HG03565 (cell line): ENCODE results near the gene FARP1.
"Not testable (repeated sequence)": the region's sequence is repeated elsewhere in the genome, so short reads cannot be mapped to it uniquely, and the experiment has no call there.

ENCODE experiments used
- ATAC-seq: cut with Tn5 transposase; IDR thresholded peaks from one replicate; pipeline ENCODE4 v1.9.1; 2021; ENCODE audit warnings: mild to moderate bottlenecking, moderate library complexity; ENCODE audit not compliant: unreplicated experiment

FARP1 gene

DNA sequence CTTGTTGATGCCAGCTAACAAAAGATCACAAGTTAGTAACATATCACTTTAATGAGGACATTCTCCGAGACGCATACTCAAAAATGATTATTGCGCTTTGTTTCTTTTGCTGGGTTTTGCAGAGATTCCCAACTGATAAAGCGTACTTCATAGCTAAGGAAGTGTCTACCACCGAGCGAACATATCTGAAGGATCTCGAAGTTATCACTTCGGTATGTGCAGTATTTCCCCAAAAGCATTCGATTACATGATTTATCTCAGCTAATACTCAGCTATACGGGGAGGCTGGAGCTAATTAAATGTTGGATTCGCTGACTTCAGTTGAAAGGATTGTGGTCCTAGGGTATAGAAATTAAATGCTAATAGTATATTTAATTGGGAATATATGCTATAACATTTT is 267.7 kb downstream of the FARP1 start:
- no peak for ATAC-seq

DNA sequence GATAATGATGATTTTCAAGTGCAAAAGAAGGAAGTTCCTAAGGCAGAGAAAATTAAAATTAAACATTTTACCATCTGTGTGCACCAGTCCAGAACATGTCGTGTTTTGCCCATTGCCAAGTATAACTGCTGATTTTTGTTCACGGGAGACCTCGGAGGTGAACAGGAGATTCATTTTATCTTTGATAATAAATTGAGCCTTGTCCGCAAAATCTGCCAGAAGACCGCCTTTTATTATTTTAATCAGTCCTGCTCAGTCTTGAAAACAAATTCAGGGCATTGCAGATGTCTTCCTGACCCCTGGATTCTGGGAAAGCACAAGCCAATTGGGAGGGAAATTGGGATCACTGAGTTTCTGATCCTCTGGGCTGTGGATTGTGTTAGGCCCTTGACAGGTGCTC is 268.1 kb downstream of the FARP1 start:
- ATAC-seq, result no peak

DNA sequence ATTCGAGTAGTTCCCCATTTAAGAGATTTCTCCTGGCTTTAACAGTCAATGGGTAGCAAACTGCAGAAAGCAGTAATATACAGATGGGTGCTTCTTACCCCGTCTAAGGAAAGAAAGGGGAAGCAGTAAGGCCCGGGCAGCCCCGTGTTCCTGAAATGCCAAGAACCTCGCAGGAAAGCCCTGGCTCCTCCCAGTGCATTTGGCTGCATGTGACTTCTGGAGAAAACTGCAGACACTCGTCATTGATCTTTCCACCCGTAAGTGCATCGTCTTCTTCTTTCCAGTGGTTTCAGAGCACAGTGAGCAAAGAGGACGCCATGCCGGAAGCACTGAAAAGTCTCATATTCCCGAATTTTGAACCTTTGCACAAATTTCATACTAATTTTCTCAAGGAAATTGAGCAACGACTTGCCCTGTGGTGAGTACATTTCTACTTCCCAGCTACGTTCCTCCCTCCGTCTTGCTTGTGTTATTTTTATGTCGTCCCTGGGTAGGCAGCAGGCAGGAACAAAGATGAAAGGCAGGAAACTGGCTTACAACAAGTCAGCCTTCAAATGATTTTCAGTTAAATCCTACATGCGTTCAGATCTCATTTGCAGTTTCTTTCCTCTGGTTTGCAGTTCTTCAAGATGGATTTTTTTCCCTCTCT is 268.8 kb downstream of the FARP1 start:
- no peak for ATAC-seq

DNA sequence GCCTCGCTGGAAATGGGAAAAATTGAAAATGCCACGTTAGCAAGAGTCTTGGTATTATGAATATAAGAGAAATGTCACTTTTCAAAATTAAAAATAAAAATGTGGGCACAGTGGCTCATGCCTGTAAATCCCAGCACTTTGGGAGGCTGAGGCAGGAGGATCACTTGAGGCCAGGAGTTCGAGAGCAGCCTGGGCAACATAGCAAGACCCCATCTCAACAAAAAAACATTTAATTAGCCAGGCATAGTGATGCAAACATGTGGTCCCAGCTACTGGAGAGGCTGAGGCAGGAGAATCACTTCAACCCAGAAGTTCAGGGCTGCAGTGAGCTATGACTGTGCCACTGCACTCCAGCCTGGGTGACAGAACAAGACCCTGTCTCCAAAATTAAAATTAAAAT is 270.4 kb downstream of the FARP1 start:
- ATAC-seq, result not testable (repeated sequence)

GRCh38 chr13:98413796-98414195 is 270.9 kb downstream of the FARP1 start:
- ATAC-seq, result no peak

- ATAC-seq, result no peak
These were observed 272.6 kb downstream of the FARP1 start for GRCh38 chr13:98415326-98416070.

DNA sequence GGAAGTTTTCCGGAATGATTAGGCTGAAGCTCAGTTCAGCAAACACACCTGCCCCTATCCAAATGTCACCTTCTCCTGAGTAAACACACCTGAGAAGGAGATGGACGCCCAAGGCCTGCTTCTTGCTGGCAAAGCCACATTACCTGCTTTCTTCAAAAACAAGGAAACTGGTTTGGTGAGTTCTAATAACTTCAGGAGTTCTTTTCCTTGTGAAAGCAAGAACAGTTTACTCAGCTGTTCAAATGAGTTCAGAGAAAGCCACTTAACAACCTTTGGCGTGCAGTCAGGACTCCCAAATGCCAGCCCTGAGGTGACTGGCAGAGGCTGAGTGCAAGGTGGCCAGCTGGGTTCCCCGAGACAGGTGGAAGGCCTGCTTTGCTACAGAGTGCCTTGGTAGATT is 273.5 kb downstream of the FARP1 start:
- ATAC-seq, result no peak

- ATAC-seq, result no peak
These were observed 277.1 kb downstream of the FARP1 start for GRCh38 chr13:98419786-98420553.

GRCh38 chr13:98420554-98421175 is 277.8 kb downstream of the FARP1 start:
- ATAC-seq, result no peak

GRCh38 chr13:98422046-98422445 is 279.2 kb downstream of the FARP1 start:
- ATAC-seq, result no peak

DNA sequence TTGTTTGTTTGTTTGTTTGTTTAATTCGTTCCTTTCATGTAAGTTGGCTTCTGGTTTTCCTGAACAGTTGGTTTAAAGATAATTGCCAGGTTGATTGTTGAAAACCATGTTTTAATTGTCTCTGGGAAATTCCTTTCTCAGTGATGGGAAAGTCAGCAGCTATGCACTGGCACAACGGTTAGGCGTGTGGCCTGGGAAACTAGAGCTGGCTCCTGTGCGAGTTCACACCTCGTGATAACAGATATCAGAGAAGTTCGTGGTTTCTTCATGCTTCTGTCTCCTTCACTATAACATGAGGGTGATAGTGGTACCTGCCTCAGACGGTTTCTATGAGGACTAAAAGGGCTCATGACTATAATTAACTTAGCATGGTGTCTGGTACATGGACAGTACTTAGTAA is 280.5 kb downstream of the FARP1 start:
- no peak for ATAC-seq

DNA sequence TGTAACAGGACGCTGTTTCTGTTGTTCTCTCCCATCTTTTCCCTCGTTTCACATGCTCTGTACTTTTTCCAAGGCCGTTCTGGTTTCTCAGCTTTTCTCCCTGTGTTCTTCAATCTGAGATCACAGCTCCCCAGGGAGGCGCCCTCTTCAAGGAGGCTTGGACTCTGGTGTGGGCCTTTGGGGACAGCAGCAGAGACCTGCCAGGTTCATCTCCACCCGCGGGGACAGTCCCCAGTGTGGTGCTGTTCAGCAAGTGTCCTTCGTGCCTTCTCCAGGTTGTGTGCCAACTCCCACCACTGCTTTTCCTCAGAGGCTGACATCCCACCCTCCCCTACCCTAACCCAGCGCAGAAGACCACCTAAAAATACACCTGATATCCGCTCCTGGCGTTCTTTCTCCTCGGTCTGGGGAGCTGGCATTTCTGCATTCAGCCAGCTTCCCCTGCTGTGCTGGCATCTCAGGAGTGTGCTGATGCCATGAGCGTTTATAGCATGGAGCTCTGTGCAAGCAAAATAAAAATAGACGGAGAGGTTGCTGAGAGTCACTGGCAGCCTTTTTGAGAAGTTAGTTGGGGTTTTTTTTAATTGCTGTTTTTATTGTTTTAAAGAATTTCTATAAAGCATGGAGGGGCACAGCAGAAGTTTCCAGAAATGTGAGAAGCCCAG is 284.6 kb downstream of the FARP1 start:
- no peak for ATAC-seq

GRCh38 chr13:98428256-98428966 is 285.5 kb downstream of the FARP1 start:
- no peak for ATAC-seq

GRCh38 chr13:98429081-98429480 is 286.2 kb downstream of the FARP1 start:
- no peak for ATAC-seq

DNA sequence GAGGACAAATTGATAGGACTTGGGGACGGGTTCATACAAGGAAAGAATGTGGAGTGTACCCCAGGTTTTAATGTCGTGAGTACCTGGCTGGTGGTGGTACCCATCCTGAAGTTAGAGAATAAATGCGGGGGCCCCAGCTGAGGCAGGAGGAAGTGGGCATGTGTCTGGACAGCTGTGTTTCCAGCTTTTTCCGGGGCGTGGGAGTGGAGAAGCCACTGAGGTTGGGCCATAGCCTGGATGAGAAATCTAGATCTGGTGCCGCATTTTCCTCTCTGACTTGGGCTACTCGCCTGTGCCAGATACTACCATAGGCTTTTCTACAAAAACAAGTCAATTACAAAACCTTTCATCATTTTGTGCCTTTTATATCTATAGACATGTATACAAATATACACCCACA is 286.6 kb downstream of the FARP1 start:
- no peak for ATAC-seq

DNA sequence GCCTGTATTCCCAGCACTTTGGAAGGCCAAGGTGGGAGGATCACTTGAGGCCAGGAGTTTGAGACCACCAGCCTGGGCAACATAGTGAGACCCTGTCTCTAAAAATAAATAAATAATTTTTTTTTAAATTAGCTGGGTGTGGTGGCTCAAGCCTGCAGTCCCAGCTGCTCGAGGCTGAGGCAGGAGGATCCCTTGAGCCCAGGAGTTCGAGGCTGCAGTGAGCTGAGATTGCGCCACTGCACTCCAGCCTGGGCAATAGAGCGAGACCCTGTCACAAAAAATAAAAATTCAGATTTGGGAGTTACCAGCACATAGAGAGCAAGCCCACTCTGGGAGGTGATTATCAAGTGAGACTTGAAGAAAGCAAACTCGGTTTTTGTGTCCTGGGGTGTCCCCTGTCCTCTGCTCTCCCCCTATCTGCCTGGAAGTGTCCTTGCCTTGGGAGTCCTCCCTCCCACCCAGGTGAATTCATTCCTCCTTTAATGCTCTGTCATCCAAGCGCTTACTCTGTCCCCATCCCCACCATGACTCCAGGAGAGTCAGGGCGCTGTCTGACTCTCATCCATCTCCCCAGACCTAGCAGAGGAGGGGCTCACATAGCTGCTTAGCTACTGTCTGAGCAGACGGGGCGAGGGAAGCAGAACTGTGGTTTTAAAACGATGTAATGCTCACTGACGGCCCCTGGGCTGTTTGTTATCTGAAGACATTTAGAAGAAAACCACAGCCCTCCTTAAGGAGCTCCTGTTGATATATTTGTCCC is 287.3 kb downstream of the FARP1 start:
- ATAC-seq, result no peak

- no peak for ATAC-seq
These were observed 289.7 kb downstream of the FARP1 start for GRCh38 chr13:98432638-98433037.

DNA sequence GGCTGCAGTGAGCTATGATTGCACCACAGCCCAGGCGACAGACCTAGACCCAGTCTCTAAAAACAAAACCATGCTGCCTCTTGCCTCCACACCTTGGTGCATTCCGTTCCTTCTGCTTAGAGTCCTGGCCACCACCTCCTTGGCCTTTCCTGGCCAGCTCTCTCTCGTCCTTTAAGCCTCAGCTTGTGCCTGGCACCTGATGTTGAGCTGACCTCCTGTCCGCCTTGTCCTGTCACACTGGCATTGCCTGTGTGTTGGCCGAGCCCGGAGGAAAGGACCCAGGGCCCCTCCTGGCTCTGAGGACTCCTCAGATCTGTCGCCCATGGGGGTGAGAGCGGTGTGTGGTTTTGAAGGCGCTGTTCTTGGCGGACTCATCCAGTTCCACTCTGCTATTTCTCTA is 290.8 kb downstream of the FARP1 start:
- ATAC-seq, result no peak

DNA sequence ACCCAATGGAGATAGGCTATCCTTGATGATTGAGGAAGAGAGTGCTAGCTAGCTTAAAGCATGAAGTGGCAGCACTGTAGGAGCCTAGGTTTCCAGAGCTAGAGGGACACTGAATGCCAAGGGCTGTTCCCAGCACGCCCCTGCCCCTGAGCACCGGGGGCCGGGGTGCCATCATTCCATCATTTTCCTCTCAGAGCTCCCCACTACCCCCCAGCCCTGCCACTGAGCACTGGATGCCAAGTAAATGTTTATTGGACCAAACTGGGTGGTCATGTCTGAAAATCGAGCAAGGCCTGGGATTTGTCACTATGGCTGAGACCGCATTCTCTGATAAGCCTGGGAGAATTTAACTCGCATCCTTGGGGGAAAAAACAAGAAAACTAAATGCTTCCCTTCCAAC is 291.2 kb downstream of the FARP1 start:
- ATAC-seq, result no peak

DNA sequence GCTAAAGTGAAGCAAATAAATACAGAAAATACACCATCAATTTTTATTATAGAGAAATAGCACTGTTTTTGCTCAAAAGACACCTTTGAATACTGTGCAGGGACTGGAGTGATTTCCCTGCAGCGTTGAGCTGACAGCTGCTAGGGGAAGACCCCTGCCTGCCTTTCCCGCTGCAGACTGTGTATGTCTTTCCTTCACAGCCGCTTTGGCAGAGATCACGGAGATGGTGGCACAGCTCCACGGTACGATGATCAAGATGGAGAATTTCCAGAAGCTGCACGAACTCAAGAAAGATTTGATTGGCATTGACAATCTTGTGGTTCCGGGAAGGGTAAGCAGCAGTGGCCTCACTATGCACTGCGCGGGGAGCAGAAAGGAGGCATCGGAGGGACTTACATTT is 292.5 kb downstream of the FARP1 start:
- ATAC-seq, result no peak
